Endothelial cell of umbilical vein (primary cell): ENCODE data around the gene FGF5. TPM values are rescaled to one million over a fixed set of nuclear protein-coding genes. Genes with fewer than 3 reads are reported as not detected.

Source experiments
- BruUV-seq: library from RNA; stranded (reverse); fragments of 400-500 nt; replicated peaks from 2 replicates; lab custom pipeline; 2021; lab: Mats Ljungman, UMichigan
- CTCF ChIA-PET: fragments of 300-600, 350-600 bp; sonication (Branson Sonifier 250); formaldehyde crosslinking; loops from one replicate; lab custom pipeline; 2021; ENCODE audit warnings: antibody characterized with exemption, inconsistent platforms; lab: Charles Lee
- POLR2A ChIA-PET: fragments of 300-600, 350-600 bp; sonication (Branson Sonifier 250); formaldehyde crosslinking; loops from one replicate; lab custom pipeline; 2021; ENCODE audit warnings: antibody characterized with exemption, inconsistent platforms; lab: Charles Lee
- DNase-seq: peaks from one replicate; pipeline ENCODE4 v3.0.0-alpha.2; 2011; ENCODE audit warnings: low read depth, low spot score
- FAIRE-seq: peaks from 2 replicates; lab custom pipeline; 2011; peaks lifted over from hg19 to GRCh38; lab: Jason Lieb, UNC
- H2AFZ ChIP-seq: 2 replicates; pipeline ENCODE4 v1.6.0; 2012; ENCODE audit warnings: low read depth, low read length, control low read depth, inconsistent platforms
- H3K27ac ChIP-seq: 2 replicates; pipeline ENCODE4 v1.5.1; 2011; ENCODE audit warnings: low read depth, mild to moderate bottlenecking, control low read depth, low read length, moderate library complexity; ENCODE audit not compliant: insufficient read depth
- H3K27me3 ChIP-seq, 2 experiments: 2 replicates each; pipeline versions ENCODE4 v1.6.0 to v1.6.1; 2011; ENCODE audit warnings: low read length in 2 of 2, mixed read lengths in 1 of 2; ENCODE audit not compliant: control insufficient read depth in 2 of 2, insufficient read depth in 2 of 2
- H3K36me3 ChIP-seq, 2 experiments: 2 replicates in 1 of 2; 3 replicates in 1 of 2; pipeline ENCODE4 v1.5.1; 2011; ENCODE audit warnings: low read length in 2 of 2, mild to moderate bottlenecking in 1 of 2, moderate library complexity in 1 of 2; ENCODE audit not compliant: control insufficient read depth in 2 of 2, insufficient read depth in 2 of 2; ENCODE audit errors: extremely low read depth in 1 of 2
- H3K4me1 ChIP-seq: 3 replicates; pipeline ENCODE4 v1.5.1; 2011; ENCODE audit warnings: mild to moderate bottlenecking, low read length; ENCODE audit not compliant: control insufficient read depth, insufficient read depth; ENCODE audit errors: extremely low read depth
- H3K4me2 ChIP-seq: 2 replicates; pipeline ENCODE4 v1.6.1; 2011; ENCODE audit warnings: low read length, control low read depth, mixed read lengths; ENCODE audit not compliant: insufficient read depth
- H3K4me3 ChIP-seq, 3 experiments: fragments of 200-600 bp in 1 of 3; sonication (generic), shearing (Covaris generic) in 1 of 3; replicated peaks in 1 of 3; 2 replicates each; pipeline ENCODE4 v1.5.1; 2011 to 2016; ENCODE audit warnings: control low read depth in 3 of 3, low read length in 3 of 3, mild to moderate bottlenecking in 2 of 3, inconsistent platforms in 1 of 3, low read depth in 1 of 3, moderate library complexity in 1 of 3; ENCODE audit not compliant: insufficient read depth in 1 of 3
- H3K79me2 ChIP-seq: 2 replicates; pipeline ENCODE4 v1.6.0; 2012; ENCODE audit warnings: low read length, inconsistent platforms; ENCODE audit not compliant: control insufficient read depth, insufficient read depth
- H3K9ac ChIP-seq: replicated peaks from 2 replicates; pipeline ENCODE3; 2011; ENCODE audit warnings: low read length, control low read depth; ENCODE audit not compliant: insufficient read depth; ENCODE audit errors: extremely low read depth
- H3K9me1 ChIP-seq: replicated peaks from 3 replicates; pipeline ENCODE4 v1.6.0; 2011; ENCODE audit warnings: mild to moderate bottlenecking, low read length; ENCODE audit not compliant: control insufficient read depth, insufficient read depth; ENCODE audit errors: extremely low read depth
- H3K9me3 ChIP-seq: replicated peaks from 2 replicates; pipeline ENCODE4 v1.5.1; 2012; ENCODE audit warnings: low read length, inconsistent platforms; ENCODE audit not compliant: control insufficient read depth, insufficient read depth
- H4K20me1 ChIP-seq: replicated peaks from 2 replicates; pipeline ENCODE3; 2011; ENCODE audit warnings: mild to moderate bottlenecking, low read length; ENCODE audit not compliant: control insufficient read depth, insufficient read depth; ENCODE audit errors: extremely low read depth
- CTCF ChIP-seq, 2 donors: IDR thresholded peaks; 1 replicate in 1 of 2; 2 replicates in 1 of 2; pipeline ENCODE4 v1.5.1; 2011; ENCODE audit warnings: low read length in 2 of 2, mild to moderate bottlenecking in 2 of 2, moderate library complexity in 2 of 2, control low read depth in 1 of 2, inconsistent platforms in 1 of 2, low read depth in 1 of 2; ENCODE audit not compliant: insufficient read depth in 1 of 2; ENCODE audit errors: extremely low read depth in 1 of 2
- EZH2 ChIP-seq: IDR thresholded peaks from 2 replicates; pipeline ENCODE4 v1.6.1; 2012; ENCODE audit warnings: borderline replicate concordance, low read depth, mild to moderate bottlenecking, moderate library complexity, low read length, inconsistent platforms; ENCODE audit not compliant: severe bottlenecking
- FOS ChIP-seq: IDR thresholded peaks from 2 replicates; pipeline ENCODE4 v1.6.1; 2011; ENCODE audit warnings: mild to moderate bottlenecking, low read length, moderate library complexity, borderline replicate concordance; ENCODE audit not compliant: insufficient read depth
- GATA2 ChIP-seq: IDR thresholded peaks from 2 replicates; pipeline ENCODE4 v1.7.0; 2011; ENCODE audit warnings: low read depth, mild to moderate bottlenecking, moderate library complexity, mixed read lengths, low read length; ENCODE audit not compliant: insufficient read length, insufficient read depth
- JUN ChIP-seq: IDR thresholded peaks from 2 replicates; pipeline ENCODE4 v1.6.1; 2011; ENCODE audit warnings: borderline replicate concordance, low read depth; ENCODE audit not compliant: insufficient read length, insufficient read depth
- MYC ChIP-seq: IDR thresholded peaks from one replicate; pipeline ENCODE4 v1.6.1; 2011; ENCODE audit warnings: mild to moderate bottlenecking, low read depth, low read length
- POLR2A ChIP-seq: IDR thresholded peaks from 2 replicates; pipeline ENCODE4 v1.6.1; 2012; ENCODE audit warnings: low read depth, mild to moderate bottlenecking, control low read depth, low read length
- POLR2AphosphoS5 ChIP-seq: IDR thresholded peaks from 2 replicates; pipeline ENCODE4 v1.6.1; 2012; ENCODE audit warnings: low read depth, mild to moderate bottlenecking, control low read depth, low read length, moderate library complexity; ENCODE audit not compliant: insufficient read depth
- dilution Hi-C: fragments of 300-500 bp; cut with MboI; formaldehyde crosslinking; loops from one replicate; pipeline ENCODE4 v1.15.0; 2019; ENCODE audit warnings: low sequenced_read_pairs; ENCODE audit not compliant: extremely low pct_ligation_motif_present
- intact Hi-C: fragments of 100-400 bp; cut with micrococcal nuclease; formaldehyde crosslinking; loops from one replicate; pipeline ENCODE4 v1.10.0; 2022
- polyA plus RNA-seq, 4 experiments: library from polyadenylated mRNA; depleted of rRNA in 3 of 4; stranded (reverse) in 3 of 4; unstranded in 1 of 4; fragments of >200 nt; gene quantifications; 2 replicates each; pipeline versions ENCODE4 v1.2.1 to v1.2.3, GENCODE V29; 2011 to 2012; ENCODE audit warnings: missing spikeins in 1 of 4
- total RNA-seq: library from RNA; stranded (reverse); gene quantifications from 2 replicates; pipeline ENCODE4 v1.2.3, GENCODE V29; 2021
- TF ChIP-seq, protein P1 (sequence below): IDR thresholded peaks from 2 replicates; pipeline ENCODE4 v1.6.1; 2011; ENCODE audit not compliant: insufficient read depth, insufficient read length

Gene FGF5
- total and polyA plus RNA-seq, 2 donors (not counting 3 experiments of a cell fraction or from before 2014, with no cell fraction given) = 0.13 to 0.73 TPM

- intact Hi-C loops (no loop called here), dilution Hi-C loops (no loop called here)
- H4K20me1 ChIP-seq = no peaks in the 10 kb centered on the region
- CTCF ChIA-PET = interaction anchor here (0.8 to 4.0 kb wide), 3 partner anchors 10 to 16 kb away, joined by 3 to 25 read pairs (median 4); no protein-coding TSS in a partner anchor
- no peaks in the 10 kb centered on the region for H3K9me1 ChIP-seq
- H3K27ac ChIP-seq = no peak overlapping the region
- no peaks in the 10 kb centered on the region for H3K79me2 ChIP-seq
- POLR2A ChIA-PET = no interaction called here
- no peak overlapping the region for H3K4me2 ChIP-seq
- no peak for TF ChIP-seq EZH2
- TF ChIP-seq POLR2AphosphoS5 = no peak
- no peak for TF ChIP-seq JUN
- TF ChIP-seq CTCF (IDR thresholded peaks at IDR 0.05; ENCODE audit: extremely low read depth in 1 of 2, insufficient read depth in 1 of 2, low read depth in 1 of 2, low read length in 2 of 2) = no peak
- no peak for TF ChIP-seq MYC
- TF ChIP-seq POLR2A = no peak
- TF ChIP-seq, protein P1, sequence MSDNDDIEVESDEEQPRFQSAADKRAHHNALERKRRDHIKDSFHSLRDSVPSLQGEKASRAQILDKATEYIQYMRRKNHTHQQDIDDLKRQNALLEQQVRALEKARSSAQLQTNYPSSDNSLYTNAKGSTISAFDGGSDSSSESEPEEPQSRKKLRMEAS = no peak
- no peak for TF ChIP-seq FOS
- TF ChIP-seq GATA2 = no peak
- DNase-seq = no peak
- H3K4me3 ChIP-seq = no peak overlapping the region
- no peak for FAIRE-seq
- H3K9ac ChIP-seq = no peak overlapping the region
- peaks cover 27% of the 10 kb centered on the region for H3K4me1 ChIP-seq
- no peak overlapping the region for H2AFZ ChIP-seq
- peaks cover 3% of the 10 kb centered on the region in 2 experiments for H3K27me3 ChIP-seq
- H3K36me3 ChIP-seq = no peaks in the 10 kb centered on the region
- no peaks in the 10 kb centered on the region for H3K9me3 ChIP-seq
- BruUV-seq = no TSS peak
These were observed 33.6 kb upstream of the FGF5 start for GRCh38 chr4:80232707-80233370.
